ENCODE data around the gene REC114. TPM values are rescaled to one million over a fixed set of nuclear protein-coding genes. Genes with fewer than 3 reads are reported as not detected.

Gene REC114
- total and polyA plus RNA-seq, 2 experiments from 2014 or later, result not detected

DNA sequence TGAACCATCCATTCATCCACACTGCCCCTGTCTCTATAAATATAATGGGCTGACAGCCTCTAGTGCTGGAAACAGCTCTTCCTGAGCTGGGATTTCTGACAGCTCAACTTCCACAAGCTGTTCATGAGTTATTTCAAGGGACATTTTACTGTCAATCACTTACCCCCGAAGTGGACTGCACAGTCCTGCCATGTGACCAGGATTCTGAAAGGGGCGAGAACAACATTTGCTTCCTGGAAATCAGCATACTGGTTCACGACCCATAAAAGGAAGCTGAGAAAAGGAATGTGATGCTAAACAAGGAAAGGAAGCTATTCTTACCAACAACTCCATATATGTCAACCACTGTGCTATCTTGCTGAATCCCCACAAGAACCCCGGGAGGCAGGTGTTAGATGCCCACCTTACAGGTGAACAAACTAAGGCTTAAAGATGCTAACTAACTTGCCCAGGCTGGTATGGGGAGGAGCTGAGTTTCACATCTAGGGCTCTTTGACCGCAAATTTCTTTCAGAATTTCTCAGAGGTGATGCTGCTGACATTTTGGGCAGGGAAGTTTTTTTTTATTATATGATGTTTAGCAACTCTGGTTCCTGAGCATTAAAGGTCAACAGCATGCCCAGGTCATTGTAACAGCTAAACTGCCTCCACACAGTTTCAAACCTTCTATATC is 16.5 kb upstream of the REC114 start:
- Mint-ChIP-seq H3K36me3 (ENCODE audit: low read depth) (no peaks in the 10 kb centered on the region), H3K9me3 (no peaks in the 10 kb centered on the region; the same call in 2 of the 3 replicates), H3K4me3 (no peak overlapping the region), H3K27me3 (ENCODE audit: insufficient read depth, low read depth, poor library complexity) (no peaks in the 10 kb centered on the region), H3K27ac (no peak overlapping the region), H3K4me1 (peaks cover 3% of the 10 kb centered on the region; the same call in 2 of the 3 replicates)
- DNase-seq (ENCODE audit: low spot score) (peak; percentile 28), ATAC-seq (peak; percentile 53; the same call in 2 of the 3 replicates)
- Histone ChIP-seq H3K36me3 (ENCODE audit: insufficient read depth) (no peaks in the 10 kb centered on the region), H3K27me3 (ENCODE audit: insufficient read depth) (no peaks in the 10 kb centered on the region), H3K9me2 (ENCODE audit: insufficient read depth) (0 out of 2 replicates have a peak, but pooled peaks cover 3% of the 10 kb centered on the region), H3K27ac (ENCODE audit: low read depth) (no peak overlapping the region), H2AFZ (no peak overlapping the region), H3F3A (replicated peaks; ENCODE audit: low read depth) (no peaks in the 10 kb centered on the region), H3K4me1 (ENCODE audit: insufficient read depth) (no peaks in the 10 kb centered on the region), H3K4me2 (no peak overlapping the region), H3K4me3 (no peak overlapping the region), H4K20me1 (replicated peaks; ENCODE audit: insufficient read depth) (no peaks in the 10 kb centered on the region), H3K79me2 (replicated peaks; ENCODE audit: insufficient read depth) (no peaks in the 10 kb centered on the region)
- TF ChIP-seq CREB1 (CRISPR knock-in tag; IDR thresholded peaks at IDR 0.05; ENCODE audit: low read depth) (no peak), POLR2AphosphoS5 (IDR thresholded peaks at IDR 0.05; ENCODE audit: low read depth) (no peak), NANOG (IDR thresholded peaks at IDR 0.05; ENCODE audit: borderline replicate concordance) (no peak), JUNB (IDR thresholded peaks at IDR 0.05; ENCODE audit: unreplicated experiment) (no peak), EZH2 (IDR thresholded peaks at IDR 0.05; ENCODE audit: low read depth, unreplicated experiment) (no peak), ZNF331 (CRISPR knock-in tag; IDR thresholded peaks at IDR 0.05; ENCODE audit: low read depth) (no peak), ZNF114 (CRISPR knock-in tag; IDR thresholded peaks at IDR 0.05) (no peak), EZH2phosphoT487 (IDR thresholded peaks at IDR 0.05; ENCODE audit: unreplicated experiment) (no peak)
- TF ChIP-seq, protein P1, sequence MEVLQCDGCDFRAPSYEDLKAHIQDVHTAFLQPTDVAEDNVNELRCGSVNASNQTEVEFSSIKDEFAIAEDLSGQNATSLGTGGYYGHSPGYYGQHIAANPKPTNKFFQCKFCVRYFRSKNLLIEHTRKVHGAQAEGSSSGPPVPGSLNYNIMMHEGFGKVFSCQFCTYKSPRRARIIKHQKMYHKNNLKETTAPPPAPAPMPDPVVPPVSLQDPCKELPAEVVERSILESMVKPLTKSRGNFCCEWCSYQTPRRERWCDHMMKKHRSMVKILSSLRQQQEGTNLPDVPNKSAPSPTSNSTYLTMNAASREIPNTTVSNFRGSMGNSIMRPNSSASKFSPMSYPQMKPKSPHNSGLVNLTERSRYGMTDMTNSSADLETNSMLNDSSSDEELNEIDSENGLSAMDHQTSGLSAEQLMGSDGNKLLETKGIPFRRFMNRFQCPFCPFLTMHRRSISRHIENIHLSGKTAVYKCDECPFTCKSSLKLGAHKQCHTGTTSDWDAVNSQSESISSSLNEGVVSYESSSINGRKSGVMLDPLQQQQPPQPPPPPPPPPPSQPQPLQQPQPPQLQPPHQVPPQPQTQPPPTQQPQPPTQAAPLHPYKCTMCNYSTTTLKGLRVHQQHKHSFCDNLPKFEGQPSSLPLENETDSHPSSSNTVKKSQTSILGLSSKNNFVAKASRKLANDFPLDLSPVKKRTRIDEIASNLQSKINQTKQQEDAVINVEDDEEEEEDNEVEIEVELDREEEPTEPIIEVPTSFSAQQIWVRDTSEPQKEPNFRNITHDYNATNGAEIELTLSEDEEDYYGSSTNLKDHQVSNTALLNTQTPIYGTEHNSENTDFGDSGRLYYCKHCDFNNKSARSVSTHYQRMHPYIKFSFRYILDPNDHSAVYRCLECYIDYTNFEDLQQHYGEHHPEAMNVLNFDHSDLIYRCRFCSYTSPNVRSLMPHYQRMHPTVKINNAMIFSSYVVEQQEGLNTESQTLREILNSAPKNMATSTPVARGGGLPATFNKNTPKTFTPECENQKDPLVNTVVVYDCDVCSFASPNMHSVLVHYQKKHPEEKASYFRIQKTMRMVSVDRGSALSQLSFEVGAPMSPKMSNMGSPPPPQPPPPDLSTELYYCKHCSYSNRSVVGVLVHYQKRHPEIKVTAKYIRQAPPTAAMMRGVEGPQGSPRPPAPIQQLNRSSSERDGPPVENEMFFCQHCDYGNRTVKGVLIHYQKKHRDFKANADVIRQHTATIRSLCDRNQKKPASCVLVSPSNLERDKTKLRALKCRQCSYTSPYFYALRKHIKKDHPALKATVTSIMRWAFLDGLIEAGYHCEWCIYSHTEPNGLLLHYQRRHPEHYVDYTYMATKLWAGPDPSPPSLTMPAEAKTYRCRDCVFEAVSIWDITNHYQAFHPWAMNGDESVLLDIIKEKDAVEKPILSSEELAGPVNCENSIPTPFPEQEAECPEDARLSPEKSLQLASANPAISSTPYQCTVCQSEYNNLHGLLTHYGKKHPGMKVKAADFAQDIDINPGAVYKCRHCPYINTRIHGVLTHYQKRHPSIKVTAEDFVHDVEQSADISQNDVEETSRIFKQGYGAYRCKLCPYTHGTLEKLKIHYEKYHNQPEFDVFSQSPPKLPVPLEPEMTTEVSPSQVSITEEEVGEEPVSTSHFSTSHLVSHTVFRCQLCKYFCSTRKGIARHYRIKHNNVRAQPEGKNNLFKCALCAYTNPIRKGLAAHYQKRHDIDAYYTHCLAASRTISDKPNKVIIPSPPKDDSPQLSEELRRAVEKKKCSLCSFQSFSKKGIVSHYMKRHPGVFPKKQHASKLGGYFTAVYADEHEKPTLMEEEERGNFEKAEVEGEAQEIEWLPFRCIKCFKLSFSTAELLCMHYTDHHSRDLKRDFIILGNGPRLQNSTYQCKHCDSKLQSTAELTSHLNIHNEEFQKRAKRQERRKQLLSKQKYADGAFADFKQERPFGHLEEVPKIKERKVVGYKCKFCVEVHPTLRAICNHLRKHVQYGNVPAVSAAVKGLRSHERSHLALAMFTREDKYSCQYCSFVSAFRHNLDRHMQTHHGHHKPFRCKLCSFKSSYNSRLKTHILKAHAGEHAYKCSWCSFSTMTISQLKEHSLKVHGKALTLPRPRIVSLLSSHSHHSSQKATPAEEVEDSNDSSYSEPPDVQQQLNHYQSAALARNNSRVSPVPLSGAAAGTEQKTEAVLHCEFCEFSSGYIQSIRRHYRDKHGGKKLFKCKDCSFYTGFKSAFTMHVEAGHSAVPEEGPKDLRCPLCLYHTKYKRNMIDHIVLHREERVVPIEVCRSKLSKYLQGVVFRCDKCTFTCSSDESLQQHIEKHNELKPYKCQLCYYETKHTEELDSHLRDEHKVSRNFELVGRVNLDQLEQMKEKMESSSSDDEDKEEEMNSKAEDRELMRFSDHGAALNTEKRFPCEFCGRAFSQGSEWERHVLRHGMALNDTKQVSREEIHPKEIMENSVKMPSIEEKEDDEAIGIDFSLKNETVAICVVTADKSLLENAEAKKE (CRISPR knock-in tag; IDR thresholded peaks at IDR 0.05), result no peak
- TF ChIP-seq, protein P2, sequence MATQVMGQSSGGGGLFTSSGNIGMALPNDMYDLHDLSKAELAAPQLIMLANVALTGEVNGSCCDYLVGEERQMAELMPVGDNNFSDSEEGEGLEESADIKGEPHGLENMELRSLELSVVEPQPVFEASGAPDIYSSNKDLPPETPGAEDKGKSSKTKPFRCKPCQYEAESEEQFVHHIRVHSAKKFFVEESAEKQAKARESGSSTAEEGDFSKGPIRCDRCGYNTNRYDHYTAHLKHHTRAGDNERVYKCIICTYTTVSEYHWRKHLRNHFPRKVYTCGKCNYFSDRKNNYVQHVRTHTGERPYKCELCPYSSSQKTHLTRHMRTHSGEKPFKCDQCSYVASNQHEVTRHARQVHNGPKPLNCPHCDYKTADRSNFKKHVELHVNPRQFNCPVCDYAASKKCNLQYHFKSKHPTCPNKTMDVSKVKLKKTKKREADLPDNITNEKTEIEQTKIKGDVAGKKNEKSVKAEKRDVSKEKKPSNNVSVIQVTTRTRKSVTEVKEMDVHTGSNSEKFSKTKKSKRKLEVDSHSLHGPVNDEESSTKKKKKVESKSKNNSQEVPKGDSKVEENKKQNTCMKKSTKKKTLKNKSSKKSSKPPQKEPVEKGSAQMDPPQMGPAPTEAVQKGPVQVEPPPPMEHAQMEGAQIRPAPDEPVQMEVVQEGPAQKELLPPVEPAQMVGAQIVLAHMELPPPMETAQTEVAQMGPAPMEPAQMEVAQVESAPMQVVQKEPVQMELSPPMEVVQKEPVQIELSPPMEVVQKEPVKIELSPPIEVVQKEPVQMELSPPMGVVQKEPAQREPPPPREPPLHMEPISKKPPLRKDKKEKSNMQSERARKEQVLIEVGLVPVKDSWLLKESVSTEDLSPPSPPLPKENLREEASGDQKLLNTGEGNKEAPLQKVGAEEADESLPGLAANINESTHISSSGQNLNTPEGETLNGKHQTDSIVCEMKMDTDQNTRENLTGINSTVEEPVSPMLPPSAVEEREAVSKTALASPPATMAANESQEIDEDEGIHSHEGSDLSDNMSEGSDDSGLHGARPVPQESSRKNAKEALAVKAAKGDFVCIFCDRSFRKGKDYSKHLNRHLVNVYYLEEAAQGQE (IDR thresholded peaks at IDR 0.05; ENCODE audit: unreplicated experiment), result no peak
- TF ChIP-seq, protein P3, sequence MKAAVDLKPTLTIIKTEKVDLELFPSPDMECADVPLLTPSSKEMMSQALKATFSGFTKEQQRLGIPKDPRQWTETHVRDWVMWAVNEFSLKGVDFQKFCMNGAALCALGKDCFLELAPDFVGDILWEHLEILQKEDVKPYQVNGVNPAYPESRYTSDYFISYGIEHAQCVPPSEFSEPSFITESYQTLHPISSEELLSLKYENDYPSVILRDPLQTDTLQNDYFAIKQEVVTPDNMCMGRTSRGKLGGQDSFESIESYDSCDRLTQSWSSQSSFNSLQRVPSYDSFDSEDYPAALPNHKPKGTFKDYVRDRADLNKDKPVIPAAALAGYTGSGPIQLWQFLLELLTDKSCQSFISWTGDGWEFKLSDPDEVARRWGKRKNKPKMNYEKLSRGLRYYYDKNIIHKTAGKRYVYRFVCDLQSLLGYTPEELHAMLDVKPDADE (IDR thresholded peaks at IDR 0.05), result no peak
- TF ChIP-seq, protein P4, sequence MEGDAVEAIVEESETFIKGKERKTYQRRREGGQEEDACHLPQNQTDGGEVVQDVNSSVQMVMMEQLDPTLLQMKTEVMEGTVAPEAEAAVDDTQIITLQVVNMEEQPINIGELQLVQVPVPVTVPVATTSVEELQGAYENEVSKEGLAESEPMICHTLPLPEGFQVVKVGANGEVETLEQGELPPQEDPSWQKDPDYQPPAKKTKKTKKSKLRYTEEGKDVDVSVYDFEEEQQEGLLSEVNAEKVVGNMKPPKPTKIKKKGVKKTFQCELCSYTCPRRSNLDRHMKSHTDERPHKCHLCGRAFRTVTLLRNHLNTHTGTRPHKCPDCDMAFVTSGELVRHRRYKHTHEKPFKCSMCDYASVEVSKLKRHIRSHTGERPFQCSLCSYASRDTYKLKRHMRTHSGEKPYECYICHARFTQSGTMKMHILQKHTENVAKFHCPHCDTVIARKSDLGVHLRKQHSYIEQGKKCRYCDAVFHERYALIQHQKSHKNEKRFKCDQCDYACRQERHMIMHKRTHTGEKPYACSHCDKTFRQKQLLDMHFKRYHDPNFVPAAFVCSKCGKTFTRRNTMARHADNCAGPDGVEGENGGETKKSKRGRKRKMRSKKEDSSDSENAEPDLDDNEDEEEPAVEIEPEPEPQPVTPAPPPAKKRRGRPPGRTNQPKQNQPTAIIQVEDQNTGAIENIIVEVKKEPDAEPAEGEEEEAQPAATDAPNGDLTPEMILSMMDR (conservative IDR thresholded peaks at IDR 0.05; ENCODE audit: low read depth in 2 of 2), result no peak
